HS-27A (cell line): Measurements from ENCODE around the gene RPL19.

ENCODE experiments used
- DNase-seq: peaks from one replicate; pipeline ENCODE4 v3.0.0-alpha.2; 2012; ENCODE audit warnings: low read depth, missing footprints

RPL19 gene

DNA sequence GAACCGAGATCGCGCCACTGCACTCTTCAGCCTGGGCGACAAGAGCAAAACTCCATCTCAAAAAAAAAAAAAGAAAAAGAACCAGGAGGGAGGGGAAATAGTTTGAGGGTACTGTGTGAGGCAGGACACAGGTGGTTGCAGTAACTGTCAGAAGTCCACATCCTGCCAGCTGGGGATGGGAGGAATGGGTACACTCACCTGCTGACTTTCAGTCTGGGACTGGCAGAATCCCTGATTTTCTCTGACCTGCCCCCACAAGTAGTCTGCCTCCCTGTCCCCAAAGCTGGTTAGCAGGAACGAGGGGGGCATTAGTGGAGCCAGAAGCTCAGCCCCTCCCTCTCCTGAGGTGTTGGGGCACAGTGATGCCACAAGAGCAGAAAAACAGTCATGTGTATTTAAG is 27.0 kb upstream of the RPL19 start:
- DNase-seq, result no peak

GRCh38 chr17:39173526-39174274 is 26.4 kb upstream of the RPL19 start:
- DNase-seq, result no peak

GRCh38 chr17:39174920-39175694 is 25.0 kb upstream of the RPL19 start:
- DNase-seq, result no peak

- no peak for DNase-seq
Observed at GRCh38 chr17:39175695-39176093, 24.4 kb upstream of the RPL19 start.

- DNase-seq, result no peak
Observed at GRCh38 chr17:39177256-39177655, 22.8 kb upstream of the RPL19 start.

- no peak for DNase-seq
Observed at GRCh38 chr17:39178536-39178935, 21.5 kb upstream of the RPL19 start.

GRCh38 chr17:39181303-39181702 is 18.8 kb upstream of the RPL19 start:
- no peak for DNase-seq

GRCh38 chr17:39183045-39183444 is 17.0 kb upstream of the RPL19 start:
- no peak for DNase-seq

DNA sequence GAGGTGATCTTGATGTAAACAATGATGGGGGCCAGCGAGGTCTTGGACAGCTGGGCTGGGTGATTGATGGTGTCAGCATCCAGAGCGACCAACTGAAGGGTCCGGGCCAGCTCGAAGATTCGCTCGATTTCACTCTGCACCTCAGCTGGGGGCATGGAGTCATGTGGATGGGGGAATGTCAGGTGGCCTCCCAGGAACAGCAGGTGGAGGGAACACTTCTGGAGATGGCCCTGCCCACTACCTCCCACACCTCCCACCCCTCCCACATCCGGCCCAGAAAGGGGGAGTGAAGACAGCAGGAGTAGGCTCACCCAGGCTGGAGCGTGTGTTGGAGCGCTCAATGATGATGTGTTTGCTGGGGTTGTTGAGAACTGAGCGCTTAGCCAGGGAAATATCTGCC is 16.4 kb upstream of the RPL19 start:
- DNase-seq, result no peak

- no peak for DNase-seq
Observed at GRCh38 chr17:39186481-39187002, 13.5 kb upstream of the RPL19 start.

GRCh38 chr17:39187152-39187830 is 12.8 kb upstream of the RPL19 start:
- DNase-seq, result no peak

DNA sequence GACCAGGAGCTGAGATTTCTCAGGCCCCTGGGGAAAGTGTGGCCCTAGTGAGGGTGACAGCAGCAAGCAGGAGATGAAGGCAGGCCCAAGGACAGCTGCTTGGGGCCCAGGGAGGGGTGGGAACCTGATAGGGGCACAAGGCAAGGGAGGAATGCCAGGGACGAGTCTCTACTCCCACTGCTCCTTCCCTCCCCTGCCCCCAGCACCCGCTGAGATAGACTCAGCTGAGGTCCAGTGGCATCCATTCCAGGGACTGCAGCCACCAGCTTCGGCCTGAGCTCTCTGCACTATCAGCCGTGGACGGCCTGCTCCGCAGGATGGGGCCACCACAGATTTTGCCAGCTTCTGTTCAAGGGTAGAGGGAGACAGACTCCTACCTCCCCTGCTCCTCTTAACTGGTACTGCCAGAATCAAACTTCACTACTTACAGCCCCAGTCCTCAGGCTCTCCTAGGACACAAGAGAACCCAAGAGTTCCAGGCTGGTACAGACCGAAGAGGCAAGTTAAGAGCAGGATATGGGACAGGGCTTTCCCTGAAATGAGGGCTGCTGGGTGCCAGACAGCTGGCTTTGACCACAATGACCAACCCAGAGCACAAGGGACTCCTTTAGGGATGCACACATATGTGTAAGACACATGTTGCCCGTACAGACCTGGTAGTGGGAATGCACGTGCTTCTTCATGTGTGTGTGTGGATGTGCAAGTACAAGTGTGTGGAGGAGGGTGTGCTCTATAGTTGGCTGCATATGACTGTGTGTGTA is 8.2 kb upstream of the RPL19 start:
- no peak for DNase-seq

GRCh38 chr17:39192901-39193300 is 7.2 kb upstream of the RPL19 start:
- no peak for DNase-seq

GRCh38 chr17:39193346-39193745 is 6.7 kb upstream of the RPL19 start:
- no peak for DNase-seq

GRCh38 chr17:39194089-39194984 is 5.7 kb upstream of the RPL19 start:
- DNase-seq, result no peak

DNA sequence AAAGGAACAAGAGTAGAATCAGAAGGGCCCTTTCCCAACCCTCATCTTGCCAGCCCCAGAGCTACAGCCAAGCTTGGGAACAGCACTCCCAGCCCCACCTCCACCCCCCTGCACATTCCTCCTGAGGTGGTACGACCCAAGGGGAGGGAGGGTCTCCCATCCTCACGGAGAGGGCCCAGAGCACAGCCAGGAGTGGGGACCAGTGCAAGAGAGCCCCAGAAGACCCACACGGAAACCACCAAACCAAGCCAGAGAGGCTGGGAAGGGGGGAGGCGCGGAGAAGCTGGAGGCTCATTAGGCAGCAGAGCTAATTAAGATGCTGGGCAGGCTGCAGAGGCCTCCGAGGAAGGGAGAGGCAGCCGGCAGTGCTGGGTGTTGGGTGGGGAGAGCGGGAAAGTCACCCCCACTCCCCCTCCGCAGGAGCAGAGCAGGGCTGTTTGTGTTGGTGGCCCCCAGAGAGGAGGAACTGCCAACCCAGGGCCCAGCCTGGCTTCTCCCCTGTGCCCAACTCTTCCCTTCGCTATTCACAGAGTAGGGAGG is 5.0 kb upstream of the RPL19 start:
- DNase-seq, result no peak

DNA sequence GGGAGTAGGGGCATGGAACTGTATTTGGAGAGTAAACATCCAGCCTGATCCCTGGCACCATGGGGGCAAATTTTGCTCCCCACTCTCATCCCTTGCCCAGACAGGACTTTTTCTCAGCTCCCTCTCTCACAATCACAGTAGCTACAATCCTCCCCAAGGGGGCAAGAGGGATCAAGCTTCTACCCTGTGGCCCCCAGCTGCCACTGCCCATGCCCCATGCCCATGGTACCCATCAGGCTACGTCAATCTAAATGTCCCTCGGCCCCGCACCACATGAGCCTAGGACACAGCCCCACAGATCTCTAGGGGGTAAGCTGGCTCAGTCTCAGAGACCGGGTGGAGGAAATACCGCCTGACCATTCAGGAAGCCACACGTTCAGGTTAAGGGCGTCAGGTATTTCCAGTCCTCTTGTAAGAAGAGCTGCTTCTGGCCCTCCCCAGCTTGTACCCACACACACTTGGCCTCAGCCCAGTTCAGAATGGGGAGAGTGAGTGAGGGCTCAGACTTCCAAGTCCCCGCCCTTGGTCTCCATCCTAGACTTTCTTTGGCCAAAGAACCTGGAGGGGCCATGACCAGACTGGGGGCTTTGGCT is 4.4 kb upstream of the RPL19 start:
- DNase-seq, result no peak

- no peak for DNase-seq
Observed at GRCh38 chr17:39196241-39196807, 3.8 kb upstream of the RPL19 start.

GRCh38 chr17:39196808-39197291 is 3.2 kb upstream of the RPL19 start:
- DNase-seq, result no peak
